WTC11 (cell line): ENCODE measurements around the gene PPA2. TPM values are rescaled to one million over a fixed set of nuclear protein-coding genes. Genes with fewer than 3 reads are reported as not detected.

Source experiments
- ATAC-seq: fragments of 200-7000 bp; cut with Tn5 transposase; 2 replicates; pipeline ENCODE4 v1.10.0; 2021; ENCODE audit warnings: mild to moderate bottlenecking, moderate library complexity
- CTCF ChIA-PET: fragments of 300-600 bp; sonication (Branson Sonifier 250); formaldehyde crosslinking; loops from one replicate; lab custom pipeline; 2021; ENCODE audit warnings: antibody characterized with exemption; lab: Charles Lee
- POLR2A ChIA-PET: fragments of 350-600 bp; sonication (Branson Sonifier 250); formaldehyde crosslinking; loops from one replicate; lab custom pipeline; 2021; ENCODE audit warnings: antibody characterized with exemption; lab: Charles Lee
- DNase-seq: peaks from one replicate; pipeline ENCODE4 v3.0.0; 2021; ENCODE audit warnings: low spot score
- H3K27ac Mint-ChIP-seq: 2 replicates; pipeline ENCODE4 v1.8.0; 2021; ENCODE audit warnings: mixed read lengths
- H3K27me3 Mint-ChIP-seq: 2 replicates; pipeline ENCODE4 v1.8.0; 2021; ENCODE audit warnings: low read depth, mild to moderate bottlenecking, moderate library complexity, mixed read lengths
- H3K36me3 Mint-ChIP-seq: 2 replicates; pipeline ENCODE4 v1.8.0; 2021; ENCODE audit warnings: mixed read lengths
- H3K4me1 Mint-ChIP-seq: 2 replicates; pipeline ENCODE4 v1.8.0; 2022; ENCODE audit warnings: mixed read lengths
- H3K4me3 Mint-ChIP-seq: 2 replicates; pipeline ENCODE4 v1.8.0; 2021; ENCODE audit warnings: mild to moderate bottlenecking, moderate library complexity, mixed read lengths
- H3K9me3 Mint-ChIP-seq: 2 replicates; pipeline ENCODE4 v1.8.0; 2021; ENCODE audit warnings: mixed read lengths
- AR ChIP-seq: fragments of 250-450 bp; sonication (Bioruptor Pico); IDR thresholded peaks from 2 replicates; pipeline ENCODE4 v1.9.0; 2021; ENCODE audit warnings: mild to moderate bottlenecking
- CREM ChIP-seq: sonication (generic); formaldehyde crosslinking; IDR thresholded peaks from 2 replicates; pipeline ENCODE4 v1.8.1; 2022; ENCODE audit warnings: mild to moderate bottlenecking, missing genetic modification reagents, moderate library complexity
- E2F1 ChIP-seq: sonication (generic); formaldehyde crosslinking; IDR thresholded peaks from 2 replicates; pipeline ENCODE4 v1.8.0; 2022; ENCODE audit warnings: mild to moderate bottlenecking, missing genetic modification reagents
- FOXP1 ChIP-seq: sonication (generic); formaldehyde crosslinking; IDR thresholded peaks from 2 replicates; pipeline ENCODE4 v1.8.0; 2022; ENCODE audit warnings: missing genetic modification reagents, mild to moderate bottlenecking, moderate library complexity, borderline replicate concordance
- GRHL2 ChIP-seq: fragments of 250-450 bp; sonication (Bioruptor Pico); IDR thresholded peaks from 2 replicates; pipeline ENCODE4 v1.8.0; 2022; ENCODE audit warnings: mild to moderate bottlenecking, moderate library complexity; ENCODE audit not compliant: insufficient replicate concordance, severe bottlenecking
- HMGA2 ChIP-seq: fragments of 250-450 bp; sonication (Bioruptor Pico); IDR thresholded peaks from 2 replicates; pipeline ENCODE4 v1.4.0; 2021; ENCODE audit warnings: mild to moderate bottlenecking, moderate library complexity
- IRF1 ChIP-seq: sonication (generic); formaldehyde crosslinking; IDR thresholded peaks from 2 replicates; pipeline ENCODE4 v1.8.0; 2023; ENCODE audit warnings: missing genetic modification reagents
- NFATC4 ChIP-seq: fragments of 250-450 bp; sonication (Bioruptor Pico); IDR thresholded peaks from 2 replicates; pipeline ENCODE4 v1.9.0; 2021; ENCODE audit warnings: mild to moderate bottlenecking
- NR1H2 ChIP-seq: sonication (generic); formaldehyde crosslinking; IDR thresholded peaks from 2 replicates; pipeline ENCODE4 v1.9.0; 2021; ENCODE audit warnings: mild to moderate bottlenecking, moderate library complexity, missing genetic modification reagents
- RELA ChIP-seq: sonication (generic); formaldehyde crosslinking; IDR thresholded peaks from 2 replicates; pipeline ENCODE4 v1.8.1; 2022; ENCODE audit warnings: missing genetic modification reagents, mild to moderate bottlenecking, borderline replicate concordance
- SP1 ChIP-seq: sonication (generic); formaldehyde crosslinking; conservative IDR thresholded peaks from 2 replicates; pipeline ENCODE4 v1.8.1; 2022; ENCODE audit warnings: missing genetic modification reagents
- STAT6 ChIP-seq: sonication (generic); formaldehyde crosslinking; conservative IDR thresholded peaks from 2 replicates; pipeline ENCODE4 v1.8.1; 2023; ENCODE audit warnings: mild to moderate bottlenecking, low read depth, missing genetic modification reagents, moderate library complexity
- USF2 ChIP-seq: sonication (generic); formaldehyde crosslinking; IDR thresholded peaks from 2 replicates; pipeline ENCODE4 v1.8.1; 2023; ENCODE audit warnings: mild to moderate bottlenecking, missing genetic modification reagents, moderate library complexity
- ZMAT4 ChIP-seq: fragments of 250-450 bp; sonication (Bioruptor Pico); IDR thresholded peaks from 2 replicates; pipeline ENCODE4 v1.9.0; 2021; ENCODE audit warnings: mild to moderate bottlenecking
- ZNF263 ChIP-seq: sonication (generic); formaldehyde crosslinking; IDR thresholded peaks from 2 replicates; pipeline ENCODE4 v1.8.1; 2022; ENCODE audit warnings: low read depth, mild to moderate bottlenecking, moderate library complexity, missing genetic modification reagents
- ZNF317 ChIP-seq: sonication (generic); formaldehyde crosslinking; IDR thresholded peaks from 2 replicates; pipeline ENCODE4 v1.8.1; 2023; ENCODE audit warnings: low read depth, mild to moderate bottlenecking, moderate library complexity, missing genetic modification reagents, borderline replicate concordance
- ZNF396 ChIP-seq: fragments of 250-450 bp; sonication (Bioruptor Pico); IDR thresholded peaks from 2 replicates; pipeline ENCODE4 v1.8.0; 2021; ENCODE audit warnings: mild to moderate bottlenecking, moderate library complexity, borderline replicate concordance
- ZNF423 ChIP-seq: fragments of 250-450 bp; sonication (Bioruptor Pico); IDR thresholded peaks from 2 replicates; pipeline ENCODE4 v2.1.2; 2022; ENCODE audit warnings: mild to moderate bottlenecking, moderate library complexity
- ZNF671 ChIP-seq: fragments of 250-450 bp; sonication (Bioruptor Pico); IDR thresholded peaks from 2 replicates; pipeline ENCODE4 v1.8.0; 2021; ENCODE audit warnings: mild to moderate bottlenecking
- total RNA-seq: library from RNA; stranded (reverse); gene quantifications from 3 replicates; pipeline ENCODE4 v1.2.3, GENCODE V29; 2021
- TF ChIP-seq, protein P1 (sequence below): sonication (generic); formaldehyde crosslinking; IDR thresholded peaks from 2 replicates; pipeline ENCODE4 v1.8.1; 2023; ENCODE audit warnings: mild to moderate bottlenecking, missing genetic modification reagents
- TF ChIP-seq, protein P2 (sequence below): sonication (generic); formaldehyde crosslinking; IDR thresholded peaks from 2 replicates; pipeline ENCODE4 v1.8.0; 2022; ENCODE audit warnings: mild to moderate bottlenecking, missing genetic modification reagents
- TF ChIP-seq, protein P3 (sequence below): fragments of 250-450 bp; sonication (Bioruptor Pico); conservative IDR thresholded peaks from 2 replicates; pipeline ENCODE4 v1.9.0; 2021; ENCODE audit warnings: mild to moderate bottlenecking

Gene PPA2
- total RNA-seq, 1 experiment from 2014 or later = 50.8 TPM

- no peak for ATAC-seq
- TF ChIP-seq NFATC4 (CRISPR knock-in tag) (no peak), SP1 (CRISPR knock-in tag) (no peak), USF2 (CRISPR knock-in tag) (no peak), CREM (CRISPR knock-in tag) (no peak), NR1H2 (no peak), ZNF671 (CRISPR knock-in tag) (no peak), RELA (no peak), STAT6 (CRISPR knock-in tag) (no peak), FOXP1 (CRISPR knock-in tag) (no peak), HMGA2 (CRISPR knock-in tag) (no peak), IRF1 (no peak)
- TF ChIP-seq, protein P1, sequence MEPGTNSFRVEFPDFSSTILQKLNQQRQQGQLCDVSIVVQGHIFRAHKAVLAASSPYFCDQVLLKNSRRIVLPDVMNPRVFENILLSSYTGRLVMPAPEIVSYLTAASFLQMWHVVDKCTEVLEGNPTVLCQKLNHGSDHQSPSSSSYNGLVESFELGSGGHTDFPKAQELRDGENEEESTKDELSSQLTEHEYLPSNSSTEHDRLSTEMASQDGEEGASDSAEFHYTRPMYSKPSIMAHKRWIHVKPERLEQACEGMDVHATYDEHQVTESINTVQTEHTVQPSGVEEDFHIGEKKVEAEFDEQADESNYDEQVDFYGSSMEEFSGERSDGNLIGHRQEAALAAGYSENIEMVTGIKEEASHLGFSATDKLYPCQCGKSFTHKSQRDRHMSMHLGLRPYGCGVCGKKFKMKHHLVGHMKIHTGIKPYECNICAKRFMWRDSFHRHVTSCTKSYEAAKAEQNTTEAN (CRISPR knock-in tag) = no peak
- TF ChIP-seq, protein P2, sequence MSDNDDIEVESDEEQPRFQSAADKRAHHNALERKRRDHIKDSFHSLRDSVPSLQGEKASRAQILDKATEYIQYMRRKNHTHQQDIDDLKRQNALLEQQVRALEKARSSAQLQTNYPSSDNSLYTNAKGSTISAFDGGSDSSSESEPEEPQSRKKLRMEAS (CRISPR knock-in tag) = no peak
- Mint-ChIP-seq H3K27ac (no peak overlapping the region), H3K4me3 (no peak overlapping the region), H3K4me1 (peaks cover 22% of the 10 kb centered on the region), H3K9me3 (no peaks in the 10 kb centered on the region), H3K36me3 (0 out of 2 replicates have a peak, but pooled peaks cover 4% of the 10 kb centered on the region), H3K27me3 (peaks cover 8% of the 10 kb centered on the region)
- DNase-seq = no peak
- CTCF ChIA-PET = no interaction called here
- POLR2A ChIA-PET = no interaction called here
Measured at GRCh38 chr4:105469736-105470135, 4.1 kb downstream of the PPA2 start.

DNA sequence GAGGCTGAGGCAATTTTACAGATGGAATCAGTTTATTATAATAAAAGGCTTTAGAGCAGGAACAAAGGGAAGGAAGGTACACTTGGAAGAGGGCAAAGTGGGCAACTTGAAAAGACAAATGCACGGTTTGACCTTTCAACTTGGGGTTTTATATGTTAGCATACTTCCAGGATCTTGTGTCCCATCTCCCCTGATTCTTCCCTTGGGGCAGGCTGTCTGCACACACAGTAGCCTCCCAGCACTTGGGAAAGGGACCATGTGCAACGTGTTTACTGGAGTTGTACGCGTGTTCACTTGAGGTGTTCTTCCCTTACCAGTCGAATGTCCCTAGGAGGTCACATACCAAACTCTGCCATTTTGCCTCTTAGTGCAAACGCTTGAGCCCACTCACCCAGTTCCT lies 7.3 kb downstream of the PPA2 start:
- Mint-ChIP-seq H3K27ac (no peak overlapping the region), H3K9me3 (no peaks in the 10 kb centered on the region), H3K4me3 (no peak overlapping the region), H3K4me1 (peaks cover 6% of the 10 kb centered on the region), H3K27me3 (no peaks in the 10 kb centered on the region), H3K36me3 (peaks cover 13% of the 10 kb centered on the region; the same call in 1 of the 2 replicates)
- POLR2A ChIA-PET = no interaction called here
- CTCF ChIA-PET = no interaction called here
- no peak for ATAC-seq
- DNase-seq = no peak
- TF ChIP-seq ZNF263 (CRISPR knock-in tag) = no peak
- no peak for TF ChIP-seq NFATC4 (CRISPR knock-in tag)
- no peak for TF ChIP-seq GRHL2 (CRISPR knock-in tag)
- no peak for TF ChIP-seq E2F1 (CRISPR knock-in tag)
- TF ChIP-seq ZNF396 = no peak
- no peak for TF ChIP-seq IRF1
- TF ChIP-seq ZNF317 (CRISPR knock-in tag) = no peak
- no peak for TF ChIP-seq ZNF423 (CRISPR knock-in tag)
- TF ChIP-seq AR (CRISPR knock-in tag) = no peak
- TF ChIP-seq ZMAT4 (CRISPR knock-in tag) = no peak
- TF ChIP-seq, protein P3, sequence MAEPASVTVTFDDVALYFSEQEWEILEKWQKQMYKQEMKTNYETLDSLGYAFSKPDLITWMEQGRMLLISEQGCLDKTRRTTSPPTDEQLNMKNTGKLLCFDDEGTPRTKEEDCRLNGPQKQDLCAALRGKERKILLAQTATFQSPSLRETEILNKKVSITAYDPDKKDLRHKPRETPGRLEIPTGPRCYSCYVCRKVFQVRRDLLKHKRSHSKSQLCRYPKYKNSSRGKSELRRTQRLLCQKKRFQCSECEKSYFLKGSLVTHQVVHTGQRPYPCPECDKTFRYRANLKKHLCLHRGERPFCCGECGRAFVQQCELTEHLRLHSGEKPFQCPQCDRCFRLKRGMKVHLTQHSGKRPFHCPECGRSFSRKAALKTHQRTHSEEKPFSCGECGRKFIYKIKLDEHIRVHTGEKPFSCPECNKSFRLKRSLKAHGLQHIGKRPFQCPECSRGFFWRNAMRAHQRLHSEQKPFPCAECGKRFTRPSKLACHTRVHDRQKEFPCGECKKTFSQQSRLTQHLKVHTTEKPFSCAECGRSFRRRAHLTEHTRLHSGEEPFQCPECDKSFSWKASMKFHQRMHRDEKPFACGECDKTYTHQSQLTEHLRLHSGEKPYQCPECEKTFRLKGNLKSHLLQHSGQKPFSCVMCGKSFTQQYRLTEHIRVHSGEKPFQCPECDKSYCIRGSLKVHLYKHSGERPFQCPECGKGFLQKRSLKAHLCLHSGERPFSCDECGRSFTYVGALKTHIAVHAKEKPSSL (CRISPR knock-in tag) = no peak
